Fibroblast of skin of back (primary cell): ENCODE results near the gene TRIM29.
A peak's percentile ranks its signal among the peaks of the same experiment; 100 is the strongest.

ENCODE experiments used
- DNase-seq: peaks from one replicate; pipeline ENCODE4 v3.0.0-alpha.2; 2013

Gene TRIM29

GRCh38 chr11:120122924-120123683, 14.8 kb downstream of the TRIM29 start:
- no peak for DNase-seq

DNA sequence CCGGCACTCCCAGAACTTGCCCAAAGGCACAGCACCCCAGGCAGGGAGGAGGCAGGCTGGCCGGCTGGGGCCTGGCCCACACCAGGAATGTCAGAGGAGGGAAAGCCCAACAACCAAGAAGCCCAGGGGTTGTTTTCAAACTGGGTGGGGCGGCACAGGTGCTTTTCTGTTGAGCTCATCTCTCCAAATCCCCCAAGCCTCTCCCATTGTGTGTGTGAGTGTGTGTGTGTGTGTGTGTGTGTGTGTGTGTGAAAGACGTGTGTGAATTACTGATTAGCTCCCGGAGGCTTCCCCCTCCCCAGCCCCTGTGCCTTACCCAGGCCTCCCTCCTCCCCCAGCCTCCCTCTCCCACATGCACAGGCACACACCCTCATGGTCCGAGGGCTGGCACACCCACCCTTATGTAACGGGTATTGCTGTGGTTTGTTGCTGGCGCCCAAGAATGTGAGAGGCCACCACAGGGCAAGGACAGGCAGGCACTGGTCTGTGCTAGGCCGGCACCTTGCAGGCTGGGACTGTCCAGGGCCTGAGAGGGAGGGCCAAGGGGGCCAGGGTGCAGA, 15.9 kb downstream of the TRIM29 start:
- peak; percentile 7 for DNase-seq

GRCh38 chr11:120121336-120121735, 16.6 kb downstream of the TRIM29 start:
- DNase-seq, result no peak

GRCh38 chr11:120120805-120121335, 17.0 kb downstream of the TRIM29 start:
- no peak for DNase-seq

DNA sequence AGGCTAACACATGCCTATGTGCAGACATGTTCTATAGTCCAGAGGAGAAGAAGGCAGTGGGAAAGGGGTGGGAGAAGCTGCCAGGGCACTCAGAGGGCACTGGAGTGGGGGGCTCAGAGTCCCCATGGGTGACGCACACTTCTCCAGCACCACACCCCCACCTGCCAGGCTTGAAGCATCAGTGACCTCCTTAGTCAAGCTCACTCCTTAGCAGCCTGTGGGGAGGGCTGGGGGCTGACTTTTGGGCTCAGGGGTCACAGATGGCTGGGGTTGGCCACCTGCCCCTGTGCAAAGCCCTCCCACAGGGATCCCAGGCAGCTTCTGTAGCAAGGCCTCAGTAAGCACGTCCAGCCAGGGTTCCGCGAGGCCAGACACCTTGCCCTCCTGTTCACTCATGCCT, 18.8 kb downstream of the TRIM29 start:
- no peak for DNase-seq

DNA sequence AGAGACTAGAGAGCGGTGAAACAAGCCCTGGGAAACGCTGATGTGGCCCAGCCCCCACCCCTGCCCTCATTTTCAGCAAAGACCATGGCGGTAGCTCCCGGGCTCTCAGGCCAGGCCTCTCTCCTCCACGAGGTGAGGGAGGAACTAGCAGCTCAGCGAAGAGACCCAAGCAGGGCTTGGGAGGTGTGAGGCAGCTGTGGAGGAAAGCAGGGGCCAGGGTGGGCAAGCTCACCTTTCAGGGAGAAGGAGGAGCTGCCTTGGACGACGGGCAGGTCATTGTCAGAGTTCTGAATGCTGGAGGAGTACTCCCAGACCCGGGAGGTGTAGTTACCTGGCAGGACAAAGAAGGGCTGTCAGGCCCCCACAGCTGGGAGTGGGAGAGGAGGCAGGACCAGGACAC, 19.9 kb downstream of the TRIM29 start:
- no peak for DNase-seq

DNA sequence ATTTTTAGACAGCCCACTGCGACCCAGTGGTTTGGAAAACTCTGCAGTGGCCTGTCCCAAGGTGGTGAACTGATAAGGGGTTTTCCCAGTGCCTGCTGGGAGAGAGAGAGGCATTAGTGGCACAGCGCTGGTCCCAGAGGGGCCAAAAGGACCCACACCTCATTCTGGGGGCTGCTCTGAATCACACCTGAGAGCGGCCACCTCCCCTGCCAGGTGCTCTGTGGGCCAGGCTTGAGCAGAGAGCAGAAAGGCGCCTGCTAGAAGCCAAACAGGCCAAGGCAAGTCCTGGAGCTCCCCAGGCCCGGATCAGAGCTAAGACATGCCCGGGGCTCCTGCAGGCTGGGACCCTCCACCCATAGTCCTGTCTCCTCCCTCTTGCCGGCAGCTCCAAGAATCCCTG, 20.9 kb downstream of the TRIM29 start:
- no peak for DNase-seq

- DNase-seq, result no peak
Observed at GRCh38 chr11:120115272-120116000, 22.5 kb downstream of the TRIM29 start.

DNA sequence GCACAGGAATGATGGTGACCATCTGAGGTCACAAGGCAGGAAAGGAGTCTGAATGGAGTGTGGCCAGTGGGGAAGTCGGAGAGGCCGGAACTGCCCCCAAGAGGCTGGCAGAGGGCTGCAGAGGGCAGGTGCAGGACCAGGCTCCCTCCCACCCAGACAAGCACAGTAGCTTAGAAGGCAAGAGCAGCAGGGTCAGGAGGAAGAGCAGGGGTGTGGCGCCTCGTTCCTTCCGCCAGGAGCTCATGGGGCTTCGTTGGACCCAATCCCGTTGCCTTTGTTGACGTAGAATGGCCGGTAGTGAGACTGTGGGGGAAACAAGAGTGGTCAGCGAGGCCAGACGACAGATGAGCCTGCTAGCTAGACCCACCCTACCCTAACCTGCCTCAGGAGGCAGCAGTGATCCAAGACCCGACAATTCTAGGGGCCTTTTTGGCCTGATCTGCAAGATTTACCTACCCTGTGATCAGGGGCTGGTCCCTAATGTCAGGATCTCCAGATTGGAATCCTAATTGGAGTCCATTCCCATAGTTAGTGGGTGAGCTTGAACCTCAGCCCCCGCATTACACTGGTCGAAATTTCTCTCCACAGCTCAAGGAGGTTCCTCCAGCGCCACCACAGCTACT, 25.6 kb downstream of the TRIM29 start:
- no peak for DNase-seq

DNA sequence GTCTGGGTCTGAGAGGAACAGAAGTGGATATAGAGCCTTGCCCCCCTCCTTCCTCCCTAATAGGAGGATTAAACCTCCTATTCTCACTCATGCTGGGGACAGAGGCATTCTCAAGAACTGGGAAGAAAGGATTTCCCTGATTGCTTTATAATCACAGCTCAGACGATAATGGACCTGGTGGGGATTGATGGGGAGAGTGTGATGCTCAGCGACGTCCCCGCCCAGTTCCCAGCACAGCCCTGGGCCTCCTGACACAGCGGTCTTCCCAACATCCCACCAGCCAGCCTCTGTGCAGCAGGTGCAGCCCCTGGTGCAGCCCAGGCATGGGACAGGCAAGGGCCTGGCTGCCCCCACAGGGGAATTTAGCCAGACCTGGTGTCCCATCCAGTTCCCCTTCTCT, 28.4 kb downstream of the TRIM29 start:
- DNase-seq, result no peak

GRCh38 chr11:120108785-120109168, 29.1 kb downstream of the TRIM29 start:
- DNase-seq, result no peak

GRCh38 chr11:120108154-120108784, 29.6 kb downstream of the TRIM29 start:
- DNase-seq, result peak; percentile 45

GRCh38 chr11:120107692-120108091, 30.2 kb downstream of the TRIM29 start:
- no peak for DNase-seq

DNA sequence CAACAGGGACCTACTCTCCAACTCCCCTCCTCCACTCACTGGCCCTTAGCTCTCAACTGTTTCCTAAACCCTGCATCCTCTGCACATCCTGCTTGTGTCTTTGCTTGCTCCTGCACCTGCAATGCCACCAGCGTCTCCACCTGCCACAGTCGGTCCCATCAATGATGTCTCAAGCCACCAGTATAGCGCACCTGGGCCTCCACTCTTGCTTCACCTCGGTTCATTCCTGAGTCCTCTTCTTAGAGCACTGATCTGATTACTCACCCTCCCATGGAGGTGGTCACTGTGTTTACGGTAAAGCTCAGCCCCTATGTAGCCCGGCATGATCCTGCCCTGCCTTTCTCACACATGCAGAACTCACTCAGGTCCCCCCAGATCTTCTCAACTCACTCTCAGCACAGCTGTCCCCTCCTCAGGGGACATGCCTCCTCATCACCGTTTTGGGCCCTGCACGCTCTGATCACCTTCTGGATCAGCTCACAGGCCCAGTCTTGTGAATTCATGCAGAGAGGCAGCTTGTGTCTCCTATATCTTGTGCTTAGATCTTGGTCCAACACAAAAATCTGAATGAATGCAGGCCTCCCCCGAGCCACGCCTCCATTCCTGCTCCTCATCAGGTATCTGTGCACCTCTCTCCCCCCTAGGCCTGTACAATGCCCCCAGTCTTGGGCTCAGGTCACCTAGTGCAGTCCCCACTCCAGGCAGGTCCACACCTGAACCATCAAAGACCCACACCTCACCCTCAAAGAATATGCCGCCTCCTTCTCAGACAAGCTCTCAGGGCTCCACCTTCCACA, 31.4 kb downstream of the TRIM29 start:
- no peak for DNase-seq

DNA sequence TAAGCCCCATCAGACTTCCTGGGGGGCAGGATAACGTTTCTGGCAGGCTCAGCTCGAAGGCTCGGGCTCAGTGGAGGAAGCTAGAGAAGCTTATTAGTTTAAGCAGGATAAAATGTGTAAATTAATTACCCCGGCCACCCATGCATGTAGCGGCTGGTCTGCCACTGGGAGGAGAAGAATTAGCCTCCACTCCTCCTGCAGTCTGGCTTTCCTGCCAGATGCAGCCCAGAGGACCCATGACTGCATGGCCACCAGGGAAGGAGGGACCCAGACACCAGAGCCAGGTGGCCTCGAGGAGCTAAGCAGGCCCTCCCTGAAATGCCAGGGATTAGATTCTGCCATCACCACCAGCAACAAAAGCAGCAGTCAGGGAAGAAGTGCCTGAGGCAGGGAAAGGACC, 32.3 kb downstream of the TRIM29 start:
- no peak for DNase-seq

DNA sequence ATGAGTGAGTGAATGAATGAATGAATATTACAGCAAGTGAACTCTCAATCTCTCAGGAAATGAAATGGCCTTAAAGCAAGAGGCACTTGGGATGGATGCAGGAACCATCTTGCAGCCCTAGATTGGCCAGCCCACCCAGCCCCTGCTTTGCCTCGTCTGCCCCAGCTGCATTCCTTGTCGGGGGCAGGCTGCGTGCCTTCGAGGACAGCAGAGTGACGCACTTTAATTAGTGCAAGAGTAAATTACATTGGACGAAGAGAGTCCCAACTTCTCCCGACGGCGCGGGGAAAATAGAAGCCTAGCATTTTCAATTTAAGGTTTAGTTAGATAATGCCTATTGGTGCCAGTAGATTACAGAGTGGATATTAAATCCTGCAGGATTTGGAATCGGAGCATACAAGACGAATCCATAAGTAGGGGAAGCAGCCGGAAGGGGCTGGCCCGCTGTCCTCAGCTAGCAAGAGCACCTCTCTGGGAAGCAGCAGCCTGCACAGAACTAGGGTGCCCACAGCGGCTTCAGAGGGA, 33.8 kb downstream of the TRIM29 start:
- no peak for DNase-seq

DNA sequence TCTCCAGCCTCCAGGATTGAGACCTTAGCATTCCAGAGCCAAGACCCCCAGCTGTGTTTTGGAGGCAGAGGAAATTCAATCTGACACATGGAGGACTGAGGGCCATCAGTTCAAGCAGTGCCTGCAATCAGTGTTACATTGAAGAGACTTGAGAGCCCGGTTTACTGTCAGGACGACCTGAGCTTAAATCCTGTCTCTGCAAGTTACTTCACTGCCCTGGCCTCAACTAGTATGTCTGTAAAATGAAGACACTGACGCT, 35.1 kb downstream of the TRIM29 start:
- no peak for DNase-seq

DNA sequence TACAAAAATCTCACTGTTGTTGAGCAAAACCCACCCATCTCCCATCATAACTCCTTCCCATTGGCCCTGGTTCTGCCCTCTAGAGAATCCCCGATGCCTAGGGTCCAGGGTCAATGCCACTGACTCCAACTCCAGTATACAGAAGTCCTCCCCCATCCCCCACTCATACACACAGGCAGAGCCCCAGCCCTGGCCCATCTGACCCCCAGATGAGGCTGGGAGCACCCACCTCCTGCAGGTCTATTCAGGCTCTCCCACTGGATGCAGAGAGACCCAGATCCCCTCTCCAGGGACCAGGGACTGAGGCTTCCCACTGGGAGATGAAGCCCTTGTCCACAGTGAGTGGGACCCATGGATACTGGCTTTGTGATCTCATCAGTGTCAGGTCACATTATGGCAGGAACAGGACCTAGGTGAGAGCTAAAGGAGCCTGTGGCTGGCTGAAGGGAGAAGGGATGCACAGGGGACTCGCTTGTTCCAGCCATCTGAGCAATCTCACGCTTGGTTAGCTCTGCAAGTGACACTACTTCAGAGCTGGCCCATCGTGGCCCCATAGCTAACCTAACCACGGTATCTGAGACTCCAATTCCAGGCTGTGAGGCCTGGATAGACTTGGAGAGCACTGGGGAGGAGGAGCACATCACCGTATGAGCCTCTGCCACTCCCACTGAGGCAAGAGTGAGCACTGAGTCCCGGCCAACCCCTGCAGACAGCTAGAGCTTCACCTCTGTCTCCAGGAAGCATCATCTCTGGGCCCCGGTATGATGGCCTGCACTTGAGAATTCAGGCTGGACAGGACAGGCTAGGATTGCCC, 35.7 kb downstream of the TRIM29 start:
- DNase-seq, result no peak

DNA sequence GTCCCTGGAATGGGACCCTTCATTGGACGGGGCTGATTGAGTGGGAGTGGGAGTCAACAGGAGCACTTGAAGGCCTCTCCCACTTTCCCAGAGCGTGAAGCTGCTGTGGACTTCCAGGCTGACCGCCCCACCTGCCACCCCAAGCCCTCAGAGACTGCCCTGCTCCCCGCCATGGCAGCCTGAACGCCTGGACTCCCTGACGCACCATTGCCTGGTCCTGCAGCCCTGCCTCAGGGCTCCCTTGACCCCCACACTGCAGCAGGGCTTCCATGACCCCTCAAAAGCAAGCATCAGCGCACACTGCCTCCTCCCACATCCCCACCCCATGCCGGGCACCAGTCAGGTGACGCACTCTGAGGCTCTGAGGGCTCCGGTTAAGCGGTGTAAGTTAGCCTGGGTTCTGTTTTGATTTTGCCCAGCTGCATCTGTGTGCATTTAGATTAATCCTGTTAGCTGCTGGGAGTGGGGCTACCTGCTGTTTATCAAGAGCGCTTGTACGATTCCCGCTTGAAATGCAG, 39.4 kb downstream of the TRIM29 start:
- DNase-seq, result no peak

GRCh38 chr11:120097721-120098385, 40.1 kb downstream of the TRIM29 start:
- DNase-seq, result no peak
